HepG2 (cell line): ENCODE results near the gene OR2T33.
"Not testable (repeated sequence)": the region's sequence is repeated elsewhere in the genome, so short reads cannot be mapped to it uniquely, and the experiment has no call there.

Experiments used
- AHDC1 ChIP-seq: sonication (generic); formaldehyde crosslinking; IDR thresholded peaks from 2 replicates; pipeline ENCODE4 v1.5.1; 2020; ENCODE audit warnings: mild to moderate bottlenecking, missing genetic modification reagents, borderline replicate concordance
- BHLHE40 ChIP-seq: IDR thresholded peaks from 2 replicates; pipeline ENCODE4 v1.6.1; 2011; ENCODE audit warnings: low read length, improper control_type of control experiment
- CHD4 ChIP-seq: fragments of 200-600 bp; sonication (generic); IDR thresholded peaks from 2 replicates; pipeline ENCODE4 v1.7.0; 2017; ENCODE audit warnings: mild to moderate bottlenecking, low read length, borderline replicate concordance
- CREB3 ChIP-seq: sonication (generic); formaldehyde crosslinking; IDR thresholded peaks from 2 replicates; pipeline ENCODE4 v1.5.0; 2020; ENCODE audit warnings: missing genetic modification reagents
- CTCF ChIP-seq: sonication (generic); formaldehyde crosslinking; IDR thresholded peaks from 2 replicates; pipeline ENCODE4 v1.5.0; 2020; ENCODE audit warnings: mild to moderate bottlenecking, missing genetic modification reagents, moderate library complexity
- MTA3 ChIP-seq: sonication (generic); formaldehyde crosslinking; IDR thresholded peaks from 2 replicates; pipeline ENCODE4 v1.4.0; 2020; ENCODE audit warnings: missing genetic modification reagents
- POLR2A ChIP-seq, 2 experiments: IDR thresholded peaks; 2 replicates each; pipeline ENCODE4 v1.6.1; 2011; ENCODE audit warnings: low read depth in 2 of 2, low read length in 2 of 2, mild to moderate bottlenecking in 1 of 2, moderate library complexity in 1 of 2; ENCODE audit not compliant: insufficient read depth in 1 of 2
- ZSCAN22 ChIP-seq: sonication (generic); formaldehyde crosslinking; IDR thresholded peaks from 2 replicates; pipeline ENCODE4 v1.4.0; 2020; ENCODE audit warnings: mild to moderate bottlenecking, missing genetic modification reagents

- not testable (repeated sequence) for TF ChIP-seq CREB3; CHD4; POLR2A (IDR thresholded peaks at IDR 0.05; ENCODE audit: insufficient read depth in 1 of 2, low read depth in 2 of 2, low read length in 2 of 2); BHLHE40; ZSCAN22; AHDC1; MTA3 (CRISPR knock-in tag); CTCF
Observed at GRCh38 chr1:248273225-248273624, 4.6 kb downstream of the OR2T33 start.
